H1 (cell line): ENCODE data around the gene SLC7A14. TPM values are rescaled to one million over a fixed set of nuclear protein-coding genes. Genes with fewer than 3 reads are reported as not detected.

Experiments
- polyA plus RNA-seq, 7 experiments: library from polyadenylated mRNA; depleted of rRNA in 3 of 7; stranded (reverse) in 5 of 7; unstranded in 2 of 7; fragments of >200 nt in 5 of 7; fragments of 200-250 nt in 2 of 7; gene quantifications; 1 replicate in 5 of 7; 2 replicates in 1 of 7; 4 replicates in 1 of 7; pipeline versions ENCODE4 v1.2.1 to v1.2.3, GENCODE V29; 2011 to 2013; ENCODE audit warnings: missing spikeins in 2 of 7, mixed read lengths in 2 of 7
- total RNA-seq: library from RNA; stranded (reverse); fragmentation: NEBNext Ultra II Directional; extraction: Animal tissue kit (Norgen Biotek cat#: 25700); gene quantifications from 2 replicates; pipeline ENCODE4 v1.2.1, GENCODE V29; 2021
- TF ChIP-seq, protein P1 (sequence below): fragments of 300-600 bp; sonication (generic); IDR thresholded peaks from 2 replicates; pipeline ENCODE4 v1.7.1; 2012; ENCODE audit warnings: low read length, moderate library complexity, mild to moderate bottlenecking, inconsistent platforms; ENCODE audit not compliant: insufficient replicate concordance

SLC7A14 gene
- total and polyA plus RNA-seq, 2 of the 8 experiments (the other 6 are each of a cell fraction or from before 2014, with no cell fraction given): 0.21 to 0.95 TPM

DNA sequence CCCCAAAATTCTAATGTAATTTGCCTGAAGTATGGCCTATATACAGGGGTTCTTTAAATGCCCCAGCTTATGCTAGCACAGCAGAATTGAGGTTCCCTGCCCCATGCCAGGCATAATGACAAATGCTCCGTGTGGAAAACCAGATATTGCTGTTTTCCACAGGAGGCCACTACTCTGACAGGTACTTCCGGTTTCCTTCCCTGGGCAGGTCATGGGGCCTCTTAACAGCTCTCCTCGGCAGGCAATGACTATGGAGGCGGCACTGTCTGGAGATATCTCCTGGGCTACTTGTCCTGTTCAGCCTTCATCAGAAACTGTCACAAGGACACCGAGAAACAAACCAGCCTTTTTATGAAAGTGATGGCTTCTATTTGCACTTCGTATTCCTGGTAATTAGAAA lies 54.8 kb downstream of the SLC7A14 start (continued):
- TF ChIP-seq, protein P1, sequence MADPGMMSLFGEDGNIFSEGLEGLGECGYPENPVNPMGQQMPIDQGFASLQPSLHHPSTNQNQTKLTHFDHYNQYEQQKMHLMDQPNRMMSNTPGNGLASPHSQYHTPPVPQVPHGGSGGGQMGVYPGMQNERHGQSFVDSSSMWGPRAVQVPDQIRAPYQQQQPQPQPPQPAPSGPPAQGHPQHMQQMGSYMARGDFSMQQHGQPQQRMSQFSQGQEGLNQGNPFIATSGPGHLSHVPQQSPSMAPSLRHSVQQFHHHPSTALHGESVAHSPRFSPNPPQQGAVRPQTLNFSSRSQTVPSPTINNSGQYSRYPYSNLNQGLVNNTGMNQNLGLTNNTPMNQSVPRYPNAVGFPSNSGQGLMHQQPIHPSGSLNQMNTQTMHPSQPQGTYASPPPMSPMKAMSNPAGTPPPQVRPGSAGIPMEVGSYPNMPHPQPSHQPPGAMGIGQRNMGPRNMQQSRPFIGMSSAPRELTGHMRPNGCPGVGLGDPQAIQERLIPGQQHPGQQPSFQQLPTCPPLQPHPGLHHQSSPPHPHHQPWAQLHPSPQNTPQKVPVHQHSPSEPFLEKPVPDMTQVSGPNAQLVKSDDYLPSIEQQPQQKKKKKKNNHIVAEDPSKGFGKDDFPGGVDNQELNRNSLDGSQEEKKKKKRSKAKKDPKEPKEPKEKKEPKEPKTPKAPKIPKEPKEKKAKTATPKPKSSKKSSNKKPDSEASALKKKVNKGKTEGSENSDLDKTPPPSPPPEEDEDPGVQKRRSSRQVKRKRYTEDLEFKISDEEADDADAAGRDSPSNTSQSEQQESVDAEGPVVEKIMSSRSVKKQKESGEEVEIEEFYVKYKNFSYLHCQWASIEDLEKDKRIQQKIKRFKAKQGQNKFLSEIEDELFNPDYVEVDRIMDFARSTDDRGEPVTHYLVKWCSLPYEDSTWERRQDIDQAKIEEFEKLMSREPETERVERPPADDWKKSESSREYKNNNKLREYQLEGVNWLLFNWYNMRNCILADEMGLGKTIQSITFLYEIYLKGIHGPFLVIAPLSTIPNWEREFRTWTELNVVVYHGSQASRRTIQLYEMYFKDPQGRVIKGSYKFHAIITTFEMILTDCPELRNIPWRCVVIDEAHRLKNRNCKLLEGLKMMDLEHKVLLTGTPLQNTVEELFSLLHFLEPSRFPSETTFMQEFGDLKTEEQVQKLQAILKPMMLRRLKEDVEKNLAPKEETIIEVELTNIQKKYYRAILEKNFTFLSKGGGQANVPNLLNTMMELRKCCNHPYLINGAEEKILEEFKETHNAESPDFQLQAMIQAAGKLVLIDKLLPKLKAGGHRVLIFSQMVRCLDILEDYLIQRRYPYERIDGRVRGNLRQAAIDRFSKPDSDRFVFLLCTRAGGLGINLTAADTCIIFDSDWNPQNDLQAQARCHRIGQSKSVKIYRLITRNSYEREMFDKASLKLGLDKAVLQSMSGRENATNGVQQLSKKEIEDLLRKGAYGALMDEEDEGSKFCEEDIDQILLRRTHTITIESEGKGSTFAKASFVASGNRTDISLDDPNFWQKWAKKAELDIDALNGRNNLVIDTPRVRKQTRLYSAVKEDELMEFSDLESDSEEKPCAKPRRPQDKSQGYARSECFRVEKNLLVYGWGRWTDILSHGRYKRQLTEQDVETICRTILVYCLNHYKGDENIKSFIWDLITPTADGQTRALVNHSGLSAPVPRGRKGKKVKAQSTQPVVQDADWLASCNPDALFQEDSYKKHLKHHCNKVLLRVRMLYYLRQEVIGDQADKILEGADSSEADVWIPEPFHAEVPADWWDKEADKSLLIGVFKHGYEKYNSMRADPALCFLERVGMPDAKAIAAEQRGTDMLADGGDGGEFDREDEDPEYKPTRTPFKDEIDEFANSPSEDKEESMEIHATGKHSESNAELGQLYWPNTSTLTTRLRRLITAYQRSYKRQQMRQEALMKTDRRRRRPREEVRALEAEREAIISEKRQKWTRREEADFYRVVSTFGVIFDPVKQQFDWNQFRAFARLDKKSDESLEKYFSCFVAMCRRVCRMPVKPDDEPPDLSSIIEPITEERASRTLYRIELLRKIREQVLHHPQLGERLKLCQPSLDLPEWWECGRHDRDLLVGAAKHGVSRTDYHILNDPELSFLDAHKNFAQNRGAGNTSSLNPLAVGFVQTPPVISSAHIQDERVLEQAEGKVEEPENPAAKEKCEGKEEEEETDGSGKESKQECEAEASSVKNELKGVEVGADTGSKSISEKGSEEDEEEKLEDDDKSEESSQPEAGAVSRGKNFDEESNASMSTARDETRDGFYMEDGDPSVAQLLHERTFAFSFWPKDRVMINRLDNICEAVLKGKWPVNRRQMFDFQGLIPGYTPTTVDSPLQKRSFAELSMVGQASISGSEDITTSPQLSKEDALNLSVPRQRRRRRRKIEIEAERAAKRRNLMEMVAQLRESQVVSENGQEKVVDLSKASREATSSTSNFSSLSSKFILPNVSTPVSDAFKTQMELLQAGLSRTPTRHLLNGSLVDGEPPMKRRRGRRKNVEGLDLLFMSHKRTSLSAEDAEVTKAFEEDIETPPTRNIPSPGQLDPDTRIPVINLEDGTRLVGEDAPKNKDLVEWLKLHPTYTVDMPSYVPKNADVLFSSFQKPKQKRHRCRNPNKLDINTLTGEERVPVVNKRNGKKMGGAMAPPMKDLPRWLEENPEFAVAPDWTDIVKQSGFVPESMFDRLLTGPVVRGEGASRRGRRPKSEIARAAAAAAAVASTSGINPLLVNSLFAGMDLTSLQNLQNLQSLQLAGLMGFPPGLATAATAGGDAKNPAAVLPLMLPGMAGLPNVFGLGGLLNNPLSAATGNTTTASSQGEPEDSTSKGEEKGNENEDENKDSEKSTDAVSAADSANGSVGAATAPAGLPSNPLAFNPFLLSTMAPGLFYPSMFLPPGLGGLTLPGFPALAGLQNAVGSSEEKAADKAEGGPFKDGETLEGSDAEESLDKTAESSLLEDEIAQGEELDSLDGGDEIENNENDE: no peak
- TF ChIP-seq, all 59 proteins: peak for 0
